Caco-2 (cell line): ENCODE data around the gene TRPV4. TPM values are rescaled to one million over a fixed set of nuclear protein-coding genes. Genes with fewer than 3 reads are reported as not detected.

Experiments used
- BruUV-seq: library from RNA; stranded (reverse); fragments of 400-500 nt; replicated peaks from 2 replicates; lab custom pipeline; 2021; lab: Mats Ljungman, UMichigan
- CTCF ChIA-PET: fragments of 300-600 bp; sonication (Branson Sonifier 250); formaldehyde crosslinking; loops from one replicate; lab custom pipeline; 2022; ENCODE audit warnings: antibody characterized with exemption; lab: Charles Lee
- POLR2A ChIA-PET: fragments of 300-600 bp; sonication (Branson Sonifier 250); formaldehyde crosslinking; loops from one replicate; lab custom pipeline; 2022; ENCODE audit warnings: antibody characterized with exemption; lab: Charles Lee
- DNase-seq, 2 experiments: peaks; one replicate each; pipeline versions ENCODE4 v3.0.0 to v3.0.0-alpha.2; 2020 to 2022
- H3K27me3 ChIP-seq: replicated peaks from 2 replicates; pipeline ENCODE4 v1.6.0; 2011; ENCODE audit warnings: low read length; ENCODE audit not compliant: control insufficient read depth, insufficient read depth
- H3K36me3 ChIP-seq: 2 replicates; pipeline ENCODE4 v1.5.1; 2011; ENCODE audit warnings: low read length; ENCODE audit not compliant: control insufficient read depth, insufficient read depth
- H3K4me1 ChIP-seq: fragments of 250-450 bp; sonication (Bioruptor Pico); 2 replicates; pipeline ENCODE4 v1.5.1; 2020; ENCODE audit warnings: mild to moderate bottlenecking
- H3K4me3 ChIP-seq: 2 replicates; pipeline ENCODE4 v1.5.1; 2011; ENCODE audit warnings: low read depth, mild to moderate bottlenecking, control low read depth, low read length
- H3K9me3 ChIP-seq: fragments of 250-450 bp; sonication (Bioruptor Pico); 2 replicates; pipeline ENCODE4 v1.5.1; 2020; ENCODE audit warnings: mild to moderate bottlenecking, moderate library complexity
- H3K27ac Mint-ChIP-seq: one replicate; pipeline ENCODE4 v1.8.0; 2022; ENCODE audit warnings: mixed read lengths; ENCODE audit not compliant: unreplicated experiment
- H3K27me3 Mint-ChIP-seq: one replicate; pipeline ENCODE4 v1.8.0; 2022; ENCODE audit warnings: mixed read lengths; ENCODE audit not compliant: insufficient read depth, unreplicated experiment
- H3K36me3 Mint-ChIP-seq: one replicate; pipeline ENCODE4 v1.8.0; 2022; ENCODE audit warnings: mild to moderate bottlenecking, mixed read lengths; ENCODE audit not compliant: insufficient read depth, unreplicated experiment
- H3K4me1 Mint-ChIP-seq: one replicate; pipeline ENCODE4 v1.8.0; 2022; ENCODE audit warnings: low read depth, mixed read lengths; ENCODE audit not compliant: unreplicated experiment
- H3K4me3 Mint-ChIP-seq: one replicate; pipeline ENCODE4 v1.8.0; 2022; ENCODE audit warnings: mild to moderate bottlenecking, moderate library complexity, mixed read lengths; ENCODE audit not compliant: unreplicated experiment
- H3K9me3 Mint-ChIP-seq: one replicate; pipeline ENCODE4 v1.8.0; 2022; ENCODE audit warnings: mixed read lengths; ENCODE audit not compliant: unreplicated experiment
- CTCF ChIP-seq, 2 experiments: fragments of 200-600 bp in 1 of 2; IDR thresholded peaks; 1 replicate in 1 of 2; 2 replicates in 1 of 2; pipeline versions ENCODE4 v1.5.1 to v1.8.0; 2011 to 2022; ENCODE audit warnings: antibody characterized with exemption in 1 of 2, control low read depth in 1 of 2, inconsistent platforms in 1 of 2, low read depth in 1 of 2, low read length in 1 of 2, mild to moderate bottlenecking in 1 of 2, moderate library complexity in 1 of 2; ENCODE audit not compliant: insufficient read depth in 1 of 2, severe bottlenecking in 1 of 2, unreplicated experiment in 1 of 2
- intact Hi-C: fragments of 100-400 bp; cut with micrococcal nuclease; formaldehyde crosslinking; loops from one replicate; pipeline ENCODE4 v1.10.0; 2022; ENCODE audit not compliant: unreplicated experiment
- total RNA-seq: library from RNA; stranded (reverse); gene quantifications from 2 replicates; pipeline ENCODE4 v1.2.3, GENCODE V29; 2022

The TRPV4 gene
- total RNA-seq, 1 experiment from 2014 or later, result not detected

- H3K4me3 Mint-ChIP-seq, result peak overlapping the region; percentile 63
- no peak for DNase-seq
- no peaks in the 10 kb centered on the region for H3K9me3 ChIP-seq
- no peak overlapping the region for H3K27ac Mint-ChIP-seq
- H3K36me3 ChIP-seq, result no peaks in the 10 kb centered on the region
- peaks cover 41% of the 10 kb centered on the region for H3K4me1 Mint-ChIP-seq
- BruUV-seq, result no TSS peak
- no peaks in the 10 kb centered on the region for H3K27me3 Mint-ChIP-seq
- no peak for TF ChIP-seq CTCF (IDR thresholded peaks at IDR 0.05; ENCODE audit: insufficient read depth in 1 of 2, low read depth in 1 of 2, low read length in 1 of 2, severe bottlenecking in 1 of 2, unreplicated experiment in 1 of 2)
- no peaks in the 10 kb centered on the region for H3K36me3 Mint-ChIP-seq
- peaks cover 71% of the 10 kb centered on the region for H3K4me1 ChIP-seq
- no peaks in the 10 kb centered on the region for H3K9me3 Mint-ChIP-seq
- CTCF ChIA-PET, result interaction anchor here (0.7 kb wide), 3 partner anchors 22 to 150 kb away, joined by 3 to 6 read pairs (median 4); no protein-coding TSS in a partner anchor
- no peaks in the 10 kb centered on the region for H3K27me3 ChIP-seq
- H3K4me3 ChIP-seq, result no peak overlapping the region
- POLR2A ChIA-PET, result no interaction called here
- intact Hi-C loops, result loop anchor here (2.0 kb wide), 1 partner anchor 14 kb away; no protein-coding TSS in a partner anchor
Measured at GRCh38 chr12:109737126-109737525, 96.1 kb downstream of the TRPV4 start.

- TF ChIP-seq CTCF (IDR thresholded peaks at IDR 0.05; ENCODE audit: insufficient read depth in 1 of 2, low read depth in 1 of 2, low read length in 1 of 2, severe bottlenecking in 1 of 2, unreplicated experiment in 1 of 2), result no peak
- Mint-ChIP-seq H3K27ac (peak overlapping the region; percentile 64), H3K36me3 (no peaks in the 10 kb centered on the region), H3K4me3 (no peak overlapping the region), H3K27me3 (no peaks in the 10 kb centered on the region), H3K9me3 (no peaks in the 10 kb centered on the region), H3K4me1 (peaks cover 41% of the 10 kb centered on the region)
- POLR2A ChIA-PET, result no interaction called here
- Histone ChIP-seq H3K36me3 (no peaks in the 10 kb centered on the region), H3K4me1 (peaks cover 66% of the 10 kb centered on the region), H3K9me3 (no peaks in the 10 kb centered on the region), H3K27me3 (no peaks in the 10 kb centered on the region), H3K4me3 (no peak overlapping the region)
- peak; percentile 74 to 84 for DNase-seq
- CTCF ChIA-PET, result interaction anchor here (1.4 kb wide), 1 partner anchor 38 kb away, joined by 5 read pairs; no protein-coding TSS in a partner anchor
- intact Hi-C loops, result loop anchor here (2.0 kb wide), 1 partner anchor 14 kb away; no protein-coding TSS in a partner anchor
- no TSS peak for BruUV-seq
Measured at GRCh38 chr12:109736552-109737108, 96.6 kb downstream of the TRPV4 start.

DNA sequence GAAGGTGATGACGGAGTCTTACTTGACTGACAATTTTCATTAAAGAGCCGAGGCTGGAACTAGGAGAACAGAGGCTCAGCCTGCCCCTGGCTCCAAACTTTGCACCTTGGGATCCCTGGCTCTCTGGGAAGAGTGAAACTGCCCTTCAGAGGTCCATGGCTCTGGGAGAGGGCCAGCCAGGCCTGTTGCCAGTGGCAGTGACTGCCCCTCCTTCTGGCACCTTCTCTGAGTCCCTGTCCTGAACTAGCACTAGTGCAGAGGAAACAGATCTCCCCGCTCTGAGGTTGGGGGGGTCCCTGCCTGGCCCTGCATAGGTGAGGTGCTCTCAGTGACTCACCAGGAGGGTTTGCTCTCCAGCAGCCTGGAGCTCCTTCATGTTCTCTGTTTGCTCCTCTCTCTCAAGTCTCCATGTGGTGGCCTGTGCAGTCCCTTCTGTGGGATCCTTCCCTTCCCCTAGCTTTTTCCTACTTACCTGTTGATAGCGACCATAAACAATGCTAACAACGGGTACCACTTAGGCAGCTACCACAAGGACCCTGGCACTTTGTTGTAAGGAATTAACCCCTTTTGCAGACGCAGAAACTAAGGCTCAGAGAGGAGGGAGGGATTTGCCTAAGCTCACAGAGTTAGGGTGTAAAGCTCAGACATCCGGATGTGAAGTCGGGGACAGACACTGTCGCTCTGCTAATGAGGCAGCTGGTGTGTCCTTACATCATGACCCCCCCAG lies 97.2 kb downstream of the TRPV4 start:
- intact Hi-C loops, result loop anchor here (2.0 kb wide), 1 partner anchor 13 kb away; no protein-coding TSS in a partner anchor
- no TSS peak for BruUV-seq
- H3K4me1 ChIP-seq, result peaks cover 59% of the 10 kb centered on the region

More for the DNA sequence above, 97.2 kb downstream of the TRPV4 start:
- TF ChIP-seq CTCF (IDR thresholded peaks at IDR 0.05; ENCODE audit: insufficient read depth in 1 of 2, low read depth in 1 of 2, low read length in 1 of 2, severe bottlenecking in 1 of 2, unreplicated experiment in 1 of 2), result no peak
- H3K4me3 Mint-ChIP-seq, result no peak overlapping the region
- no peaks in the 10 kb centered on the region for H3K27me3 Mint-ChIP-seq
- peaks cover 38% of the 10 kb centered on the region for H3K4me1 Mint-ChIP-seq
- ChIA-PET POLR2A (no interaction called here), CTCF (interaction anchor here (1.4 kb wide), 1 partner anchor 39 kb away, joined by 5 read pairs; no protein-coding TSS in a partner anchor)
- peak overlapping the region; percentile 64 for H3K27ac Mint-ChIP-seq
- no peaks in the 10 kb centered on the region for H3K9me3 Mint-ChIP-seq
- Histone ChIP-seq H3K4me3 (no peak overlapping the region), H3K9me3 (no peaks in the 10 kb centered on the region), H3K27me3 (no peaks in the 10 kb centered on the region), H3K36me3 (no peaks in the 10 kb centered on the region)
- DNase-seq, result peak in 1 of 2 experiments; percentile 14
- no peaks in the 10 kb centered on the region for H3K36me3 Mint-ChIP-seq
